HUES48 (cell line): Measurements from ENCODE around the gene FBXW9.
"Not testable (repeated sequence)": the region's sequence is repeated elsewhere in the genome, so short reads cannot be mapped to it uniquely, and the experiment has no call there.

ENCODE experiments used
- H3K27ac ChIP-seq: one replicate; pipeline ENCODE4 v1.7.0; 2013; ENCODE audit warnings: low read depth, low read length, inconsistent platforms
- H3K27me3 ChIP-seq: 2 replicates; pipeline ENCODE4 v1.6.1; 2013; ENCODE audit warnings: mild to moderate bottlenecking, low read length; ENCODE audit not compliant: control insufficient read depth, insufficient read depth
- H3K36me3 ChIP-seq: 2 replicates; pipeline ENCODE4 v1.6.1; 2013; ENCODE audit warnings: low read length; ENCODE audit not compliant: control insufficient read depth, insufficient read depth
- H3K4me1 ChIP-seq: 2 replicates; pipeline ENCODE4 v1.6.1; 2013; ENCODE audit warnings: mild to moderate bottlenecking, low read length; ENCODE audit not compliant: control insufficient read depth, insufficient read depth
- H3K4me3 ChIP-seq: 2 replicates; pipeline ENCODE4 v1.5.1; 2013; ENCODE audit warnings: mild to moderate bottlenecking, low read depth, low read length
- H3K9ac ChIP-seq: 2 replicates; pipeline ENCODE4 v1.6.1; 2013; ENCODE audit warnings: mild to moderate bottlenecking, low read depth, low read length, moderate library complexity
- H3K9me3 ChIP-seq: 2 replicates; pipeline ENCODE4 v1.6.1; 2013; ENCODE audit warnings: low read length; ENCODE audit not compliant: control insufficient read depth, insufficient read depth

Gene FBXW9

GRCh38 chr19:12678039-12678438 is 18.4 kb downstream of the FBXW9 start:
- not testable (repeated sequence) for H3K27ac ChIP-seq, H3K4me1 ChIP-seq, H3K9me3 ChIP-seq, H3K4me3 ChIP-seq, H3K9ac ChIP-seq, H3K27me3 ChIP-seq
- peaks cover 58% of the 10 kb centered on the region for H3K36me3 ChIP-seq

GRCh38 chr19:12676928-12677327 is 19.5 kb downstream of the FBXW9 start:
- Histone ChIP-seq H3K9me3 (no peaks in the 10 kb centered on the region), H3K27me3 (no peaks in the 10 kb centered on the region), H3K4me3 (no peak overlapping the region), H3K36me3 (peaks cover 66% of the 10 kb centered on the region), H3K4me1 (no peaks in the 10 kb centered on the region), H3K27ac (no peak overlapping the region), H3K9ac (no peak overlapping the region)

GRCh38 chr19:12676384-12676792 is 20.0 kb downstream of the FBXW9 start:
- Histone ChIP-seq H3K27me3 (no peaks in the 10 kb centered on the region), H3K36me3 (peaks cover 67% of the 10 kb centered on the region), H3K4me1 (no peaks in the 10 kb centered on the region), H3K9ac (no peak overlapping the region), H3K4me3 (no peak overlapping the region), H3K9me3 (no peaks in the 10 kb centered on the region), H3K27ac (no peak overlapping the region)

- Histone ChIP-seq H3K36me3 (peaks cover 67% of the 10 kb centered on the region), H3K4me3 (no peak overlapping the region), H3K27ac (no peak overlapping the region), H3K9ac (no peak overlapping the region), H3K27me3 (no peaks in the 10 kb centered on the region), H3K9me3 (no peaks in the 10 kb centered on the region), H3K4me1 (no peaks in the 10 kb centered on the region)
Measured at GRCh38 chr19:12675940-12676339, 20.5 kb downstream of the FBXW9 start.

GRCh38 chr19:12675399-12675798 is 21.0 kb downstream of the FBXW9 start:
- H3K9me3 ChIP-seq = no peaks in the 10 kb centered on the region
- H3K9ac ChIP-seq = no peak overlapping the region
- H3K36me3 ChIP-seq = peaks cover 67% of the 10 kb centered on the region
- H3K4me3 ChIP-seq = no peak overlapping the region
- H3K27ac ChIP-seq = no peak overlapping the region
- H3K4me1 ChIP-seq = peaks cover 2% of the 10 kb centered on the region; the same call in 1 of the 2 replicates
- H3K27me3 ChIP-seq = no peaks in the 10 kb centered on the region

GRCh38 chr19:12672744-12673143 is 23.7 kb downstream of the FBXW9 start:
- peaks cover 46% of the 10 kb centered on the region for H3K36me3 ChIP-seq
- H3K27me3 ChIP-seq = no peaks in the 10 kb centered on the region

GRCh38 chr19:12670159-12670928 is 26.1 kb downstream of the FBXW9 start:
- Histone ChIP-seq H3K36me3 (peaks cover 28% of the 10 kb centered on the region), H3K9me3 (no peaks in the 10 kb centered on the region), H3K27ac (peak overlapping the region; percentile 95), H3K4me3 (peak overlapping the region; percentile 97), H3K27me3 (no peaks in the 10 kb centered on the region), H3K9ac (peak overlapping the region; percentile 87), H3K4me1 (peaks cover 9% of the 10 kb centered on the region)

More at GRCh38 chr19:12672744-12673143, 23.7 kb downstream of the FBXW9 start:
- peaks cover 9% of the 10 kb centered on the region for H3K4me1 ChIP-seq
- no peak overlapping the region for H3K27ac ChIP-seq
- no peak overlapping the region for H3K9ac ChIP-seq
- H3K9me3 ChIP-seq = no peaks in the 10 kb centered on the region
- H3K4me3 ChIP-seq = no peak overlapping the region

- Histone ChIP-seq H3K4me3 (peak overlapping the region; percentile 97), H3K9me3 (no peaks in the 10 kb centered on the region), H3K27me3 (no peaks in the 10 kb centered on the region), H3K4me1 (peaks cover 9% of the 10 kb centered on the region), H3K9ac (peak overlapping the region; percentile 87), H3K27ac (peak overlapping the region; percentile 95), H3K36me3 (peaks cover 29% of the 10 kb centered on the region)
Measured at GRCh38 chr19:12669270-12670158, 26.9 kb downstream of the FBXW9 start.

- H3K27ac ChIP-seq = peak overlapping the region; percentile 95
- peaks cover 9% of the 10 kb centered on the region for H3K4me1 ChIP-seq
- H3K9ac ChIP-seq = peak overlapping the region; percentile 87
- peak overlapping the region; percentile 97 for H3K4me3 ChIP-seq
- H3K27me3 ChIP-seq = no peaks in the 10 kb centered on the region
- H3K36me3 ChIP-seq = peaks cover 24% of the 10 kb centered on the region
- no peaks in the 10 kb centered on the region for H3K9me3 ChIP-seq
Measured at GRCh38 chr19:12668932-12669269, 27.5 kb downstream of the FBXW9 start.

GRCh38 chr19:12668346-12668745 is 28.1 kb downstream of the FBXW9 start:
- Histone ChIP-seq H3K9me3 (no peaks in the 10 kb centered on the region), H3K36me3 (peaks cover 25% of the 10 kb centered on the region), H3K9ac (no peak overlapping the region), H3K27ac (no peak overlapping the region), H3K4me3 (peak overlapping the region; percentile 97), H3K27me3 (no peaks in the 10 kb centered on the region), H3K4me1 (peaks cover 9% of the 10 kb centered on the region)

GRCh38 chr19:12667731-12668302 is 28.6 kb downstream of the FBXW9 start:
- H3K27ac ChIP-seq = no peak overlapping the region
- peak overlapping the region; percentile 94; the same call in 1 of the 2 replicates for H3K4me3 ChIP-seq
- H3K27me3 ChIP-seq = no peaks in the 10 kb centered on the region
- H3K4me1 ChIP-seq = peaks cover 9% of the 10 kb centered on the region
- no peaks in the 10 kb centered on the region for H3K9me3 ChIP-seq
- no peak overlapping the region for H3K9ac ChIP-seq
- H3K36me3 ChIP-seq = peaks cover 25% of the 10 kb centered on the region
